Stimulated activated CD4-positive, alpha-beta T cell treated with anti-CD3 and anti-CD28 coated beads, Interleukin-2, amount 100 ng/mL, for 4 hours (primary cell): Measurements from ENCODE around the gene CKAP2L.

ENCODE experiments used
- DNase-seq: peaks from one replicate; pipeline ENCODE4 v3.0.0-alpha.2; 2020; ENCODE audit warnings: low read depth

The CKAP2L gene

DNA sequence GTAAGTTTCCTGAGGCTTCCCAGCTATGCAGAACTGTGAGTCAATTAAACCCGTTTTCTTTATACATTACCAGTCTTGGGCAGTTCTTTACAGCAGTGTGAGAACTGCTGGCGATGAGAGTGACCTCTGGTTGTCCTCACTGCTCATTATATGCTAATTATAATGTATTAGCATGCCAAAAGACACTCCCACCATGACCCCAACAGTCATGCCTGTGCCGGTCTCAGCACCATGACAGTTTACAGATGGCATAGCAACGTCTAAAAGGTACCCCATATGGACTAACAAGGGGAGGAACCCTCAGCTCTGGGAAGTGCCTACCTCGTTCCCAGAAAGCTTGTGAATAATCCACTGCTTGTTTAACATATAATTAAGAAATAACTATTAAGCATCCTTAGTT is 28.0 kb upstream of the CKAP2L start:
- DNase-seq = no peak

DNA sequence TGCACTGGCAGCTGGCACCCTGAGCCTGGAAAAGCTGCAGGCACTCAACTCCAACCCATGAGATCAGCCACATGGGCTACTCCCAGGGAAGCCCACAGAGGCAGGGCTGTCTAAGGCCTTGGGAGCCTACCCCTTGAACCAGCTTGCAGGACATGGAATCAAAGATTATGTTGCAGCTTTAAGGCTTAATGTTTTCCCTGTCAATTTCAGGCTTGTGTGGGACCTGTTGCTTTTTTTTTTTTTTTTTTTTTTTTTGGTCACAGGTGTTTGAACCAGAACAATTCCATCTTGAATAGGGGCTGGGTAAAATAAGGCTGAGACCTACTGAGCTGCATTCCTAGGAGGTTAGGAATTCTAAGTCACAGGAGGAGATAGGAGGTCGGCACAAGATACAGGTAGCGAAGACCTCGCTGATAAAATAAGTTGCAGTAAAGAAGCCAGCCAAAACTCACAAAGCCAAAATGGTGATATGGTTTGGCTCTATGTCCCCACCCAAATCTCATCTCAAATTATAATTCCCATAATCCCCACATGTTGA is 27.4 kb upstream of the CKAP2L start:
- DNase-seq = no peak

DNA sequence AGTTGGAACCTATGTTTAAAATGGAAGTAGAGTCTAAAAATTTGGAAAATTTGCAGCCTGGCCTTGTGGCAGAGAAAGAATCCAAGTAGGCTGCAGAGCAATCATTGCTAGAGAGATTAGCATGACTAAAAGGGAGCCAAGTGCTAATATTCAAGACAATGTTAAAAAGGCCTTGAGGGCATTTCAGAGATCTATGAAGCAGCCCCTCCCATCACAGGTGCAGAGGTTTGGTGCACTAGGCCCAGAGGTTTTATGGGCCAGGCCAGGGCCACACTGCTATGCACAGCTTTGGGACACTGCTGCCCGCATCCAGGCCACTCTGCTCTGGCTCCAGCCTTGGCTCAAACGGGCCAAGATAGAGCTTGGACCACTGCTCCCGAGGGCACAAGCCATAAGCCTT is 26.6 kb upstream of the CKAP2L start:
- DNase-seq = no peak

- DNase-seq = no peak
Observed at GRCh38 chr2:112790305-112790704, 25.9 kb upstream of the CKAP2L start.

GRCh38 chr2:112789186-112789585 is 24.8 kb upstream of the CKAP2L start:
- no peak for DNase-seq

DNA sequence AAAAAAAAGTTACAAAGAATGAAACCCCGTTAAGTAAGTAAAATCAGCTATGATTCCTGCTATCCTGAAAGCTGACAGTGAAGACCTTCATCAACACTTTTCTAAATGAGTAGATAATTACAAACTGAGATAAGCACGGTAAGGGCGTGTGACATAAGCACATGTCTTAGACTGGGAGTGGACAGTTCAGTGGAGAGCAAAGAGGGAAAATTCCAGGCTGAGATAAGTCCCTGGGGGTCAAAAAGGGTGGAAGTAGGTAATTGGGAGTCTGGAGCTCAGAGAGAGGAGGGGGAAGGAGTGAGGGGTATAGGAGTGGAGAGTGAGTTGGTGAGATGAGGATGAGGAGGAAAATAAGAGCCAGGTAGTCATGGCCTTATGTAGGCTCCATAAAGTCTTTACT is 24.2 kb upstream of the CKAP2L start:
- DNase-seq = no peak

GRCh38 chr2:112787729-112788393 is 23.5 kb upstream of the CKAP2L start:
- no peak for DNase-seq

- no peak for DNase-seq
Observed at GRCh38 chr2:112787294-112787693, 22.9 kb upstream of the CKAP2L start.

GRCh38 chr2:112784199-112785189 is 20.1 kb upstream of the CKAP2L start, which contains the start of gene IL1A:
TSS of gene IL1A (minus strand) at chr2:112784493. CDS start at chr2:112783770, 723 bp downstream.
- no peak for DNase-seq

DNA sequence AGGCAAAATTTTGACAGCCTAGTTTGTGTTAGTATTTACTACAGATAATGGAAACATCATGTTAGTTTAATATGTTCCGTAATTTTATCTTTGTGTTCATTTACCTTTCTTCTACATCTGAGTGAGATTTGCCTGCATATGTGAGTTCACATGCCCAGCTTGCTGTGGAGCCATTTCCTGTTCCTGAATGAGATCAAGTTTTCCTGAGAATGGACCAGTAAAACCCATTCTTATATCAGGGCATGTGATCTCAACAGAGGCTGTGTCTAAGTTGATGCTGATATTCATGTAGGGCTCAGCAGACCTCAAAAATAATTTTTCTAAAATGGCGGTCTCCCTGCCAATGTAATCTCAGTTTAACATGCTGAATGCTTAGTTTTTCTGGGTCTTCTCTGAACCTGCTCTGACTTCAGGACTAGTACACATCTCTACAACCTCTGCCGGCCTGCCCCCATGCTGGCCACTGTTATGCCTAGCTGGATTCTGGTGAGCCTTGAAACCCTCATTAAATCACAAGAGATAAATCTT is 18.8 kb upstream of the CKAP2L start:
- no peak for DNase-seq

- no peak for DNase-seq
Observed at GRCh38 chr2:112782234-112782799, 17.9 kb upstream of the CKAP2L start.

DNA sequence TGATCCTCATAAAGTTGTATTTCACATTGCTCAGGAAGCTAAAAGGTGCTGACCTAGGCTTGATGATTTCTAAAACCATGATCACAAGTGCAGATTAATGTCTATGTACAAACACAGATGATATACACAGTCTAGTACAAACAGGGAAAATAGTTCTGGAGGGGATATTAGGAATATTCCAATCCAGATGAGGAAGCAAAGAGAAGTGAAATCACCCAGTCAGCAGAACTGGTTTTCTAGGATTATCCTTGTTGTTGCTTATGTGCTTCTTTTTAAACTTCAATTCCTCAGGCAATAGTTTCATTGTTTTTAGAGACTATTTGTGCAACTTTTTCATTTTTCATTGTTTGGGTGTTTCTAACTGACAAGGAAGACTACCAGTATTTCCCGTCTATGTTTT is 15.2 kb upstream of the CKAP2L start:
- DNase-seq = no peak

- DNase-seq = no peak
Observed at GRCh38 chr2:112777036-112777435, 12.6 kb upstream of the CKAP2L start.

GRCh38 chr2:112776113-112776512 is 11.7 kb upstream of the CKAP2L start:
- DNase-seq = no peak

DNA sequence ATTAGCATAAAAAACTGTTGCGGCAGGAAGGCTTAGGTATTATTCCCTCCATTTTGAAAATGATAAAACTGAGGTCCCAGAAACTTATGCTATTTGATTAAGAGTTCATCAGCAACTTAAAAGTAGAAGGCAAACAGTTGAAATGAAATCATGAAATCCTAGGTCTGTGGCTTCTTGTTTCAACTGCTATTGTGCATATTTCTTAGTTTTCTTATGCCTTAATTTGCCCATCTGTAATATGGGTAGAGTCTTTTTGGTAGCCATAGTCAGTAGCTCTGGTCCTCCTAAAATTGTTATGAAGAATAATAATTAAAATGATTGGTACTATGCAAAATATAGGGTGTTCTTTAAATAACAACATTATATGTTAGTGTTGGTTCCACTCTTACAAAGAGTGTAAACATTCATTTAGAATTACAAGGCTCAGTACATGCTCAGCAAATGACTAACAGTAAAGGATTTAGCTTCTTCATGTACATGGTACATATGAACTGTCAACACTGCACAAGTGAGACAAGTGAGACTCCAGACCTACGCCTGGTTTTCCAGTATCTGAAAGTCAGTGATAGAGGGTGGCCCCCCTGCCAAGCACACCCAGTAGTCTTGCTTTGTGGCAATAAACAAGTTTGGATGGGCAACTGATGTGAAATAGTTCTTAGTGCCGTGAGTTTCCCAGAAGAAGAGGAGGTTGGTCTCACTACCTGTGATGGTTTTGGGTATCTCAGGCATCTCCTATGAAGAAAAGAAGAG is 10.3 kb upstream of the CKAP2L start:
- DNase-seq = no peak

DNA sequence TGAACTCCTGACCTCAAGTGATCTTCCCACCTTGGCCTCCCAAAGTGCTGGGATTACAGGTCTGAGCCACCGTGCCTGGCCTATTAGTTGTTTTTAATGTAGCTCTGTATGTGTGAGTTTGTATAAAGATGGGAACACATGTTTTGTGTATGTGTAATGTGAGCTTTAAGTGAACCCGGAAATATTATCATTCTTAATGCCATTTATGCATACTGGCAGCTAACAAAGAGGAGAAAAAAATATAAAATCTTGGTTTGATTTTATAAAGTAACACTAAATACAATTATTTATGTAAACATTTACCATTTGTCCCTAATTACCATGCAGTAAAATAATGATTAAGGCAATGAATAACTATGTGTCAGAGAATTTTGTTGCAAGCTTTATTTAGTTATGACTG is 9.1 kb upstream of the CKAP2L start:
- DNase-seq = no peak

GRCh38 chr2:112772911-112773475 is 8.6 kb upstream of the CKAP2L start:
- DNase-seq = no peak

DNA sequence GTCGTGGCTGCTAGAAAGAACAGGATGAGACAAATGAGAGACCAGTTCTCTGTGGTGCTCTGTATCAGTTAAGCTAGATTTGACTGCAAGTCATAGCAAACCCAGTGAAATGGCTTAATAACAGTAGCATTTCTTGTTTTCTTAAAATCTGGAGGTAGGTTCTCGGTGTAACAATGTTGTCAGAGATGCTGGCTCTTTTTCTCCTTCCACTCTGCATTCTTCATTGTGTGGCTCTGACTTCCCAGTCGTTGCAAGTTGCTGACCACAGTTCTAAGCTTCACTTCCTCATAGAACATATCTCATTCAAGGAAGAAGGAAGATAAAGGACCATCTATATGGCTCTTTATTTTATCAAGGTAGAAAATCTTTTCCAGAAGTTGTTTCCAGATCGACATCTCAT is 7.9 kb upstream of the CKAP2L start:
- no peak for DNase-seq

DNA sequence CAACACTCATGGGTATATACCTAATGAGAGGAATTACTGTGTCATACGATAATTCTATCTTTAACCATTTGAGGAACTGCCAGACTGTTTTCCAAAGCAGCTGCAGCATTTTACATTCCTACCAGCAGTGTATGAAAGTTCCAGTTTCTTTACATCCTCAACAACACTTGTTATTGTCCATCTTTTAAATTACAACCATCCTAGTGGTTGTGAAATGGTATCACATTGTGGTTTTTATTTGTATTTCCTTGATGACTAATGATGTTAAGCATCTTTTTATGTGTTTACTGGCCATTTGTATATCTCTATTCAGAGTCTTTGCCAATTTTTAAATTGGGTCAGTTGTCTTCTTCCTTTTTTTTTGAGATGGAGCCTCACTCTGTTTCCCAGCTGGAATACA is 4.0 kb upstream of the CKAP2L start:
- no peak for DNase-seq

GRCh38 chr2:112767693-112768330 is 3.4 kb upstream of the CKAP2L start:
- DNase-seq = no peak

DNA sequence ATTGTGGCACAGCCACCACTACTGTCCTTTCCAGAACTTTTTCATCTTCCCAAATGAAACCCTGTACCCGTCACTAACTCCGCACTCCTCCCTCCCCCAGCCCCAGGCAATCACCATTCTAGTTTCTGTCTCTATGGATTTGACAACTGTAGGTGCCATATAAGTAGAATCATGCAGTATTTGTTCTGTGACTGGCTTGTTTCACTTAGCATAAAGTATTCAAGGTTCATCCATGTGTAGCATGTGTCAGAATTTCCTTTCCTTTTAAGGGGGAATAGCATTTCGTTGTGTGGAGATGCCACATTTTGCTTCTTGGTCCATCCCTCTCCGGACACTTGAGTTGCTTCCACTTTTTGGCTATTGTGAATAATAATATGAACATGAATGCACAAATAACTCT is 842 bp upstream of the CKAP2L start:
- no peak for DNase-seq
